ENCODE results near the gene ERFE.

- TF ChIP-seq CTCF (IDR thresholded peaks at IDR 0.05) (no peak), MAX (IDR thresholded peaks at IDR 0.05; ENCODE audit: low read depth) (no peak), REST (IDR thresholded peaks at IDR 0.05; ENCODE audit: low read depth, low read length) (no peak), RXRA (IDR thresholded peaks at IDR 0.05; ENCODE audit: borderline replicate concordance, low read depth) (no peak), USF1 (IDR thresholded peaks at IDR 0.05; ENCODE audit: borderline replicate concordance, low read depth) (no peak), TEAD4 (IDR thresholded peaks at IDR 0.05; ENCODE audit: borderline replicate concordance, insufficient read depth) (no peak), ZBTB33 (IDR thresholded peaks at IDR 0.05; ENCODE audit: borderline replicate concordance, low read depth) (no peak), JUND (IDR thresholded peaks at IDR 0.05) (no peak), POLR2AphosphoS5 (IDR thresholded peaks at IDR 0.05; ENCODE audit: low read depth, low read length) (no peak), USF2 (IDR thresholded peaks at IDR 0.05; ENCODE audit: borderline replicate concordance, low read depth, low read length) (no peak), EP300 (IDR thresholded peaks at IDR 0.05; ENCODE audit: borderline replicate concordance in 1 of 2, low read depth in 1 of 2, low read length in 1 of 2) (no peak), NFIC (IDR thresholded peaks at IDR 0.05; ENCODE audit: borderline replicate concordance) (no peak)
Observed at GRCh38 chr2:238131761-238132462, 26.9 kb upstream of the ERFE start.
